Measurements from ENCODE around the gene ABCD3. TPM values are rescaled to one million over a fixed set of nuclear protein-coding genes. Genes with fewer than 3 reads are reported as not detected.
"Not testable (repeated sequence)": the region's sequence is repeated elsewhere in the genome, so short reads cannot be mapped to it uniquely, and the experiment has no call there.

The ABCD3 gene
- total and polyA plus RNA-seq, 2 donors from 2014 or later: 43.2 to 65.1 TPM

DNA sequence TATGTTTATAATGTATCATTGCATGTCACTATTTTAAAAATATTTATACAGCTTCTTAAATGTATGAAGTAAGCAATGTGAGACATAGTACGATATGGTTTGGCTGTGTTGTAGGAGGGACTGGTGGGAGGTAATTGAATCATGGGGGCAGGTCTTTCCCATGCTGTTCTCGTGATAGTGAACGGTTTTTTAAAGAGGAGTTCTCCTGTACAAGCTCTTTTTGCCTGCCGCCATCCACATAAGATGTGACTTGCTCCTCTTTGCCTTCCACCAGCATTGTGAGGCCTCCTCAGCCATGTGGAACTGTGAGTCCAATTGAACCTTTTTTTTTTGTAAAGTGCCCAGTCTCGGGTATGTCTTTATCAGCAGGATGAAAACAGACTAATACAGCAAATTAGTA, 10.3 kb downstream of the ABCD3 start:
- Histone ChIP-seq H3K9me3 (ENCODE audit: control insufficient read depth in 2 of 3, insufficient read depth in 1 of 3, low read length in 3 of 3) (no peaks in the 10 kb centered on the region), H3K4me1 (ENCODE audit: control insufficient read depth in 2 of 3, insufficient read depth in 2 of 3, low read depth in 1 of 3, low read length in 3 of 3) (peaks cover 2 to 27% (median 3%) of the 10 kb centered on the region in 3 donors), H3K9ac (ENCODE audit: low read length in 3 of 3) (no peak overlapping the region), H3K27me3 (ENCODE audit: control insufficient read depth, insufficient read depth, low read length) (no peaks in the 10 kb centered on the region), H3K27ac (ENCODE audit: low read depth in 2 of 2, low read length in 2 of 2) (peak overlapping the region in 1 of 2 donors; percentile 47), H3K36me3 (ENCODE audit: control insufficient read depth in 2 of 3, insufficient read depth in 3 of 3, low read length in 3 of 3) (no peaks in the 10 kb centered on the region), H3K4me3 (ENCODE audit: low read length in 3 of 3) (no peak overlapping the region)
- intact Hi-C loops (cut with DNase I): no loop called here
- TF ChIP-seq CTCF (IDR thresholded peaks at IDR 0.05; ENCODE audit: borderline replicate concordance, extremely low read depth, insufficient read depth): no peak
- DNase-seq: no peak
- no peak for FAIRE-seq

GRCh38 chr1:94428927-94429528, 10.8 kb downstream of the ABCD3 start:
- peaks cover 0 to 25% (median 3%) of the 10 kb centered on the region in 3 donors for H3K4me1 ChIP-seq (ENCODE audit: control insufficient read depth in 2 of 3, insufficient read depth in 2 of 3, low read depth in 1 of 3, low read length in 3 of 3)
- H3K36me3 ChIP-seq (ENCODE audit: control insufficient read depth in 2 of 3, insufficient read depth in 3 of 3, low read length in 3 of 3); H3K9ac ChIP-seq (ENCODE audit: low read length in 3 of 3); H3K27me3 ChIP-seq (ENCODE audit: control insufficient read depth, insufficient read depth, low read length); DNase-seq; intact Hi-C loops (cut with DNase I); H3K4me3 ChIP-seq (ENCODE audit: low read length in 3 of 3); H3K9me3 ChIP-seq (ENCODE audit: control insufficient read depth in 2 of 3, insufficient read depth in 1 of 3, low read length in 3 of 3): not testable (repeated sequence)
- peak; percentile 42 for FAIRE-seq
- H3K27ac ChIP-seq (ENCODE audit: low read depth in 2 of 2, low read length in 2 of 2): peak overlapping the region; percentile 11 to 65

DNA sequence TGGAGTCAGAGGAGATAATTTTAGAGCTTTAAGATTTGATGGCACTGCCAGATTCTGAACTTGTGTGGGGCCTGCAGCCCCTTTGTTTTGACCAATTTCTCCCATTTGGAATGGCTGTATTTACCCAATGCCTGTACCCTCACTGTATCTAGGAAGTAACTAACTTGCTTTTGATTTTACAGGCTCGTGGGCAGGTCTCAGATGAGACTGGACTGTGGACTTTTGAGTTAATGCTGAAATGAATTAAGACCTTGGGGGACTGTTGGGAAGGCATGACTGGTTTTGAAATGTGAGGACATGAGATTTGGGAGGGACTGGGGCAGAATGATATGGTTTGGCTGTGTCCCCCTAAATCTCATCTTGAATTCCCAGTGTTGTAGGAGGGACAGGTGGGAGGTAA, 11.9 kb downstream of the ABCD3 start:
- H3K36me3 ChIP-seq (ENCODE audit: control insufficient read depth in 2 of 3, insufficient read depth in 3 of 3, low read length in 3 of 3); intact Hi-C loops (cut with DNase I); H3K9me3 ChIP-seq (ENCODE audit: control insufficient read depth in 2 of 3, insufficient read depth in 1 of 3, low read length in 3 of 3); H3K4me3 ChIP-seq (ENCODE audit: low read length in 3 of 3); FAIRE-seq; H3K27me3 ChIP-seq (ENCODE audit: control insufficient read depth, insufficient read depth, low read length); H3K9ac ChIP-seq (ENCODE audit: low read length in 3 of 3); DNase-seq: not testable (repeated sequence)
- H3K27ac ChIP-seq (ENCODE audit: low read depth in 2 of 2, low read length in 2 of 2): peak overlapping the region in 1 of 2 donors; percentile 38
- H3K4me1 ChIP-seq (ENCODE audit: control insufficient read depth in 2 of 3, insufficient read depth in 2 of 3, low read depth in 1 of 3, low read length in 3 of 3): peaks cover 0 to 25% (median 3%) of the 10 kb centered on the region in 3 donors

- H3K36me3 ChIP-seq (ENCODE audit: control insufficient read depth in 2 of 3, insufficient read depth in 3 of 3, low read length in 3 of 3): no peaks in the 10 kb centered on the region
- no peak for DNase-seq
- no peak for TF ChIP-seq CTCF (IDR thresholded peaks at IDR 0.05; ENCODE audit: borderline replicate concordance, extremely low read depth, insufficient read depth)
- no peak overlapping the region for H3K27ac ChIP-seq (ENCODE audit: low read depth in 2 of 2, low read length in 2 of 2)
- H3K9me3 ChIP-seq (ENCODE audit: control insufficient read depth in 2 of 3, insufficient read depth in 1 of 3, low read length in 3 of 3): peaks cover 0 to 10% (median 0%) of the 10 kb centered on the region in 3 donors
- H3K4me1 ChIP-seq (ENCODE audit: control insufficient read depth in 2 of 3, insufficient read depth in 2 of 3, low read depth in 1 of 3, low read length in 3 of 3): peaks cover 0 to 3% (median 2%) of the 10 kb centered on the region in 3 donors
- H3K27me3 ChIP-seq (ENCODE audit: control insufficient read depth, insufficient read depth, low read length): no peaks in the 10 kb centered on the region
- H3K9ac ChIP-seq (ENCODE audit: low read length in 3 of 3): no peak overlapping the region
- H3K4me3 ChIP-seq (ENCODE audit: low read length in 3 of 3): no peak overlapping the region
- no peak for FAIRE-seq
- intact Hi-C loops (cut with DNase I): no loop called here
Observed at GRCh38 chr1:94433866-94434265, 15.7 kb downstream of the ABCD3 start.
